CD4-positive, alpha-beta T cell treated with Interferon gamma for 1 hour (primary cell): Measurements from ENCODE around the gene TAF4B.
"Not testable (repeated sequence)": the region's sequence is repeated elsewhere in the genome, so short reads cannot be mapped to it uniquely, and the experiment has no call there.

Source experiments
- DNase-seq: peaks from one replicate; pipeline ENCODE4 v3.0.0-alpha.2; 2020

Gene TAF4B

DNA sequence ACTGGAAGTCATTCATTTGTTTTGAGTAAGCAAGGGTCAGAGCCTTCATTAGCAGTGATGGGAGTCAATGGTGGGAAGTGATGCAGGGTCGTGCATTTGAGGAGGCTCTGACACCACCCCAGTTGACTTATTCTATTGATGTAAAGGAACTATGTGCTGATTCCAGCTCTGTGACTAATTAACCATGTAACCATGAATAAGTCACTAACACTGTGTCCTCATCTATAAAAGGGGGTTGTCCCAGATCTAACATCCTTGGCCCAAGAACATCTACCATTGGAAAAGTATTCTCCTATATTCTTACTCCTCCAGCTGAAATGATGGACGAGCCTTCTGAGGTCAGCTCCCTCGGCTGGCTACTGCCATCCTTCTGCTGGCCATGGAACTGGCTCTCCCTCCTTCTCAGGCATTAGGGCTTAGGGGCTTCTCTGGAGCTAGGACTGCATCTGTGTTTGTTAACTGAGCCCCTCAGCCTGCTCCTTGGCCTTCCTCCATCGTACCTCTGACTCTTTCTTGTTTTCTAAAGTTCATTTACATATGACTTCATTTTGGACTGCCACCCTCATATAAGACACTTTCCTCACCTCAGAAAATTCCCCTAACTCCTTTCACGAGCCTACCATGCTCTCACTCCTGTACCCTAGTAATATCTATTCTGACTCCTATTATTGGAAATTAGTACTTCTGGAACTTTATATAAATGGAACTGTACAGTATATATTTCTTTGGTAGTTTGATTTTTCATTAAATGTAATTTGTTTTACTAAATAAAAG, 206.6 kb downstream of the TAF4B start:
- no peak for DNase-seq

- DNase-seq, result no peak
Observed at GRCh38 chr18:26434887-26435286, 208.6 kb downstream of the TAF4B start.

DNA sequence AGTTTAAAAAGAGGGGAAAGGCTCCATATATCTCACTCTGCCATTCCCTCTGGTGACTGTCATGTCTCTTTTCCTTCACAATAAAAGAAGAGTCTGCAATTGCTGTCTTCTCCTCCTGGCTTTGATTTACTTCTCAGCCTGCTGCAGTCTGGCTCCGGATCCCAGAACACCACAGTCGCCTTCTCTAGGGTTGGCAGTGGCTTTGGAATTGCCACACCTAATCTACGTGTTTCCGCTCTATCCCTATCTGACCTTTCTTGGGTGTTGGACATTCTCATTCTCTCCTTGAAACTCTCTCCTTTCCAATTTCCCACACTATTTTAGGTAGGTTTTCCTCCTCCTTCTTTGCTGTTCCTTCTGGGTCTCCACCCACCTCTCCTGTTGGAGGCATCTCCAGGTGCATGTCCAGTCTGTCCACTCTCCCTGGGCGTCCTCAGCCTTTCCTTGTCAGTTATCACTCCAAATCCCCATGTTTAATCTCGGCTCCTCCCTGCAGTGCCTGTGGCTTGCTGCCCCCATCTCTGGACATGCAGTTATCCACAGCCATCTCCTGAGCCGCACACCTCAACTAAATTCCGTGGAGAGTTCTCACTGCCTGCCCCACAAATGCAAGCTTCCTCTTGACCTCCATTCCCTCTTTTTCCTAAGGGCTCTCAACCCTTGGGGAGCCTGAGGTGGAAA, 209.3 kb downstream of the TAF4B start:
- DNase-seq, result no peak

DNA sequence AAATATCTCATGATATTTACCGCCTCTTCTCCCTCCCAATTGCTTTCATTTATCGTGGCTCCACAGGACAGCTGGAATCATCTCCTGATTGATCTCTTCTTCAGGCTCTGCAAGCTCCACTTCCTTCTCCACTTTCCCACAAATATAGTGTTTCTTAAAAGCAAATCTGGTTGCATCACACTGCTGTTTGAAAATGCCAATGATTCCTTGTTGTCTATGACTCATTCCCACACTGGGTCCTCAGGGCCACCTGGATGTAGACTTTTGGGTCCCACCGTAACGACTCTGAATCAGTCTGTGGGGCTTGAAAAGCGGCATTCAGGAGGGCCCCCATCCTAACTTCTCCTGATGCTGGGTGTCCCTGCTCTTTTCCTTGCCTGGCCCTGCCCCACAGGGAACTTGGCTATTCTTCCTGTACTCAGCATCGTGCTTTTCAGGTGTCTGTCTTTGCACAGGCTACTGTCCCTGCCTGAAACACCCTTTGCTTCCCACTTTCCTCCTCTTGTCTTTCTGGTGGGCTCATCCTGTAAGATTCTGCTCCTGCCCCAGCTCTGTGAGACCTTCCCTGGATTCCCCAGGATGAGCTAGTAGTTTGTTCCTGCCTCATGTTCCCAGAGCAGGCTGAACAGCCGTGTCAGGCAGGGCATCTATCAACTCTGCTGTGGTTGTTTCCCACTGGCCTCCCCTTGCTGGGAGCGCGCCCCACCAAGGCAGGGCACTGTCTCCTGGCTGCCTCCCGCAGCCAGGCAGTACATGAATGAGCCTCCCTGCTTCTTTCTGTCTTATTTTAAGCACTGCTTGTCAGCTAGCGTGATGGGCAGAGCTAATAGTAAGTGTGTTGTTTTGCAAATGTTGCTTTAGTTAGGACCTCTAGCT, 210.2 kb downstream of the TAF4B start:
- DNase-seq, result no peak

DNA sequence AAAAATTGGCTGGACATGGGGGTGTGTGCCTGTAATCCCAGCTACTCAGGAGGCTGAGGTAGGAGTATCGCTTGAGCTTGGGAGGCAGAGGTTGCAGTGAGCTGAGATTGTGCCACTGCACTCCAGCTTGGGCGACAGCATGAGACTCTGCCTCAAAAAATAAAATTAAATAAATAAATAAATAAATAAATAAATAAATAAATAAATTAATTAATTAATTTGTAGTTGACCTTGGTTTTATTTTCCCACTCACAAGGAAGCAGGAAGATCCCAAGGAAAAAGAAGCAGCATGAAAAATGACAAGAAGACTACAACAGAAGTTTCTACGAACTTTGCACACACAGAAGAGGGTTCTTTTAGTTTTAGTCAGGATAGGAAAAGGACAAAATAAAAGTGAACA, 211.4 kb downstream of the TAF4B start:
- DNase-seq, result not testable (repeated sequence)

DNA sequence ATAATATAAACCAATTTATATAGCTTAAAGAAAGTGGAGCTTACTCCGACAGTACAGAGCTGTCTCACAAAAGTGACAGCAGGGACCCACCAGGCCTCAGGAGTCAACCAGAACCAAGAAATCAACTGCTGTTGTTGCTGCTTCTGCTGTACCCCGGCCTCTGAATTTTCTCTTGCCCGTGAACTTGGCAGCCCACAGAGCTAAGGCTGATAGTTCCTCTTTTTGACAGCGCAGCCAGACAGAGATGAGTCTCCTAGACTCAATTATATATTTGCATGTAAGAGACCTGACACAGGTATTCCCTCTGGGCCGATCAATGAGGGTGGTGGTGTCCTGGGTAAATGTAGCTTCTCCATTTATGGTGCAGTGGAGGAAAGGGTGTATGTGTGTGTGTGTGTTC, 212.7 kb downstream of the TAF4B start:
- DNase-seq, result no peak

- no peak for DNase-seq
Observed at GRCh38 chr18:26439537-26439936, 213.3 kb downstream of the TAF4B start.

- no peak for DNase-seq
Observed at GRCh38 chr18:26440644-26441043, 214.4 kb downstream of the TAF4B start.
